IMR-90 (cell line): ENCODE measurements around the gene MYD88.

Experiments
- CEBPB ChIP-seq: IDR thresholded peaks from 2 replicates; pipeline ENCODE4 v1.6.1; 2012; ENCODE audit warnings: low read depth, low read length, improper control_type of control experiment
- CTCF ChIP-seq: conservative IDR thresholded peaks from 2 replicates; pipeline ENCODE4 v1.5.1; 2012; ENCODE audit warnings: mild to moderate bottlenecking, low read depth, low read length, improper control_type of control experiment
- ELK1 ChIP-seq: fragments of 150-350 bp; IDR thresholded peaks from 2 replicates; pipeline ENCODE4 v1.6.1; 2016; ENCODE audit warnings: low read depth, mild to moderate bottlenecking, low read length, moderate library complexity, borderline replicate concordance
- POLR2A ChIP-seq: IDR thresholded peaks from 2 replicates; pipeline ENCODE4 v1.6.1; 2012; ENCODE audit warnings: mild to moderate bottlenecking, low read depth, low read length
- RCOR1 ChIP-seq: IDR thresholded peaks from 2 replicates; pipeline ENCODE4 v1.6.1; 2012; ENCODE audit warnings: mild to moderate bottlenecking, low read length, improper control_type of control experiment; ENCODE audit not compliant: insufficient replicate concordance

DNA sequence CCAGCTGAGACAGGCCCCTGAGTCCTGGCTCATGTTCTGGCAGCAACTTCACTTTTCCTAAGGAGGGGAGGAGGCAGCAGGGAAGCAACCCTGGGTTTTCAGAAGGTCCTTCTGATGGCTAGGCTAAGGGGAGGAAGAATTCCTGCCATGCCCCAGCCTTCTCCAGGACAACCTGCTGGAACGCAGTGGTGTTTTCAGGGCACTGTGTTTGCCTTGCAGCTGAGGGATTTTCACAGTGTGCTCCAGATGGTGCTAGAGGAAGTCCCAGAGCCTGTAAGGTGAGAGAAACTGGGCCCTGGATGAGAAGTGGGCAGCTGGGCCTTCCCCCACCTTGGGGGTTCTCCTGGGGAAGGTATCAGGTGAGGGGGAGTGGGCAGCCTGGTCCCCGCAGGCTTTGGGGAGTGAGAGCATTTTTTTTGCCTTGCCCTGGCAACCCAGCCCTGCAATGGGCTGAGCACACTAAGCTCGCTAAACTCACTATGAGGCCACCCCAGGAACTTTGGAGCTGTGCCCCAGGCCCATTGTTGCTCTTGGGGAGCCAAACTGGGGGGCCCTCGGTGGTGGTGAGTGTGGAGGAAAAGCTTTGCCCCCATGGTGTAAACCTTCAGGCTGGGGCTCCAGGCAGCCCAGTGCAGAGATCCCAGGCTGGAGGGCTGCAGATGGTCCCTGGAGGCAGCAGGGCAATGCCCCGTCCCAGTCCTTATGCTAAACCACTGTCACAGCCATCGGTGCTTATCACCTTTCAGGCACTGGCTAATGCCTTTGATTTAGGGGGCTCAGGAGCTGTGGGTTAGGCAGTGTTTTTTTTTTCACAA, 42.6 kb upstream of the MYD88 start:
- no peak for TF ChIP-seq CEBPB
- no peak for TF ChIP-seq ELK1
- TF ChIP-seq CTCF, result no peak
- TF ChIP-seq POLR2A, result no peak
- TF ChIP-seq RCOR1, result no peak
